Urothelium cell line (cell line): Measurements from ENCODE around the gene MGAT4A.
A peak's percentile ranks its signal among the peaks of the same experiment; 100 is the strongest.
"Not testable (repeated sequence)": the region's sequence is repeated elsewhere in the genome, so short reads cannot be mapped to it uniquely, and the experiment has no call there.

Source experiments
- DNase-seq: peaks from one replicate; pipeline ENCODE4 v3.0.0; 2011; ENCODE audit warnings: low spot score, mixed read lengths
- FAIRE-seq: peaks from 2 replicates; lab custom pipeline; 2011; peaks lifted over from hg19 to GRCh38; lab: Jason Lieb, UNC

The MGAT4A gene

DNA sequence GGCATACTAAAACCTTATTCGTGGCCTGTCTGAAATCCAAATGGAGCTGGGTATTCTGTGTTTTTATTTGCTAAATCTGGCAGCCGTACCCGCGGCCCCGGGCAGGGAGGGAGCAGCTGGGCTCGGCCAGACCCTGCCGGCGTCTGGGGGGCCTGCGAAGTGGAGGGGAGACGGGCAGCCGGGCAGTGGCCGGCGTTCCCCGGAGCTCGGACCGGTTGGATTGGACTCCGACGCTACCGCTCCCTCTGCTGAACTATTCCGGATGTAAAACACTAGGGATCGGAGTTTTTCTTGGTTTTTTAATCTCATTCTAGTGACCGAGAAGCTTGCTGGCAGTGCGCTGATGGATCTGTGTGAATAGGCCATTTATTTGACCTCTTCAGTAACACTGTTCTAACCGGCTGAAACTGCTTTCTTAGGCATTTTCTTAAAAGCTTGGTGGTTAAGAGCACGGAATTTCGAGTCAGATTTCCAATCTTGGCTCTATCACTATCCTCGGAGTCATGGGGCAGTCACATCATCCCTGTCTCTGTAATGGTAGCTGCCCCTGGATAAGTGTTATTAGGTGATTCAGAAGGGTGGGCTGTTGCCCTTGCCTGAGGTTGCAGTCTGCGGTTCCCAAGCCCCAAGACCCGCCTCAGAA is 121.8 kb downstream of the MGAT4A start:
- FAIRE-seq: no peak
- peak; percentile 33 for DNase-seq

DNA sequence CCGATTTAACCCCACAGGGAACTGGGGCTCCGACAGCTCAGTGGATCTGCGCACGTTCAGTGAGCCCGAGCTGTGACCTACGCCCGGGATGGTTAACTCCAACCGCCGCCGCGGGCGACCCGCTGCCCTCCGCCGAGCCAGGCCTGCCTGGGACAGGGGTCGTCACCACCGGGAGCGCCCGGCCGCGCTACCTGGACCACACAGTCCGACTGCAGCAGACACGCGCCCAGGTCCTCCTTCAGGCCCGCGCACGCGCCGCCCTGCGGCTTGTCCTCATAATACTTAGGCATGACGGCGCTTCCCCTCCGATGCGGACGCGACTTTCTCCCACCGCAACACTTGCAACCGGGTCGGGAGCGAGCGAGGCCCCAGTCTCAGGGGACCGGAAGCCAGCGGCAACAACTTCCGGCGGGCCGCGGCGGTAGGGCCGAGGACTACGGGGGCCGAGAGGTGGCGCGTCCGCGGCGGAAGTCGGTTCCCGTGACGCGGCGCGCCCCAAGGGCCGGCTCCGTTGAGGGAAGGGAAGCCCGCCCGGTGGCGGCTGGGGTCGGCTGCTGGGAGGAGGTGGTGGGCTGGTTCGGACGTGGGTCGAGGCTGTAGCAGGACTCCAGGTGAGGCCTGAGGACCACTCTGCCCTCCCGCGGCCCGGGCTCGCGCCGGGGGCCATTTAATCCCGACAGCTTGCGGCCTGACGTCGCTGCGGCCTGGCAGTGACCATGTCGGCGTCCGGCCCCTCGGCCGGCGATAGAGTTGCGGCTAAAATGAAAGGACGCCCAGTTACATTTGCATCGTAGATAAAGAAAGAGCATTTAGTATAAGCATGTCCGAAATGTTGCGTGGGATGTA is 122.6 kb downstream of the MGAT4A start, which contains the start of the genes COA5 and UNC50:
Gene COA5 (minus strand): TSS at position 397 of the 846 bp plus-strand sequence. CDS start 107 bp downstream, at position 290.
Gene UNC50 (plus strand): TSS at position 474 of the 846 bp plus-strand sequence. CDS start 1,171 bp downstream, outside the sequence.
- DNase-seq: peak; percentile 98
- FAIRE-seq: peak; percentile 68

DNA sequence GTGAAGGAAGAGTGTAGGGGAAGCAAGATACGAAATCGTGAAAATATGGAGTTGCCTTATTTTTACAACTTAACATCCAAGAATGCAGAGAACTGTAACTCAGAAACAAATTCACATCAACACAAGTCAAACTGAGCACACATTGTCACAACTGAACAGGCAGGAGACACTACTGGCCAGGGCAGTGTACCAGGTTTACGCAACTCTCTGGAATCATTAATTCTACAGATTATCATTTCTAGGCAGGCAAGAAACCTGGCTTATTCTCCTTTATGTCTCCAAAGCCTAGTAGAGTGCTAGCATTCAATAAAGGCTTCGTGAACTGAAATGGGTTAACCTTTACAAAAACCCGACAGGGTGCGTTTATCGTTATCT is 123.2 kb downstream of the MGAT4A start:
- DNase-seq: no peak

DNA sequence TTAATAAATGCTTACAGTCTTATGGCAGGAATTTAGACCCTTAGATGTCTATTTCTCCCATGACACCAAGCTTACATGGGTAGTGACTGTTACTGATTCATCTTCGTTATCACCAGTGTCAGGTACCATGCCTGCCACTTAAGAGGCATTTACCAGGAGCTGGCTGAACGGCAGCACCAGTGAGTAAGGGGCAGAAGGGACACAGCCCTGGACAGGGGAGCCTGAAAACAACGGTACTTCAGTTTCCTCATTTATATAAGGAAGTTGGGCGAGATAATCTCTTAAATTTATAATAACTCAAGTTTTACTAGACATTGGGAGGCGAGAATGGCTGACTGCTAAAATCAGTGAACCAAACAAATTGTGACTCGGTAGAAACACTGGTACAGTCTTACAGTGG is 123.8 kb downstream of the MGAT4A start:
- FAIRE-seq: no peak

More for the DNA sequence above, 123.2 kb downstream of the MGAT4A start:
- FAIRE-seq: no peak

DNA sequence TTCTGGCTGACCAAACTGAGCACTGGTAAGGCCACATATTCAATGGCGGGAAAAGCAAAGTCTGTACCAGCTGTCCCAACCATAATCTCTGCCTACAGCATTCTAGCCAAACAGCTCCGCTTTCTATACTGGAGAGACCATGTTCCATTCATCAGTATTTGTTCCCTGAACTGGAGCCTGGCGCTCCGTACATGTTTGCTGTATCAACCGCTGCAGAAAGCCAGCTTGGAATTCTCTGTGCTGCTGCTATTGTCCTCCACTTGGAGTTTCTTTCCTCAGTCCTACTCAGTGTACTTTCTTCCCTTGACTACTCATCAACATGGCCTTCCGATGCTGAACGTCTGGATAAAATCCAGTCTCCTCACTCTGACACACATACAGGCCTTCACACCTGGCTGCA is 124.5 kb downstream of the MGAT4A start:
- FAIRE-seq (no peak), DNase-seq (no peak)

More for the DNA sequence above, 123.8 kb downstream of the MGAT4A start:
- no peak for DNase-seq

DNA sequence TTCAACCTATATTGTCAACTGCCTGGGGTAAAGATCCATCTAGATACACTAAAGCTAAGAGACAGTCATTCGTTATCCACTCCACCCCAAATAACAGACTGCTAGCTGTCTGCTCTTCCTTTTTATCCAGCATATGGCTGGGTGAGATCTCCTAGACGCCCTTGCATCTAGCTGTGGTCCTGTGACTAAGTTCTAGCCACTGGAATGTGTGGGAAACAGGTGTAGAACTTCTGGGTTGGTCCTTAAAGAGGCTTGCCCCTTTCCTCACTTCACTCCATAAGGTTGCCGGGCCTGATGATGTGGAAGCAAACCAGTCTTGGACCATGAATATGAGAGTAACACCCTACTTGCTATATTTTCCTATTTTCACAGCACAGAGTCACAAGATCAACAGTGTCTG is 125.9 kb downstream of the MGAT4A start:
- DNase-seq: no peak
- FAIRE-seq: no peak

DNA sequence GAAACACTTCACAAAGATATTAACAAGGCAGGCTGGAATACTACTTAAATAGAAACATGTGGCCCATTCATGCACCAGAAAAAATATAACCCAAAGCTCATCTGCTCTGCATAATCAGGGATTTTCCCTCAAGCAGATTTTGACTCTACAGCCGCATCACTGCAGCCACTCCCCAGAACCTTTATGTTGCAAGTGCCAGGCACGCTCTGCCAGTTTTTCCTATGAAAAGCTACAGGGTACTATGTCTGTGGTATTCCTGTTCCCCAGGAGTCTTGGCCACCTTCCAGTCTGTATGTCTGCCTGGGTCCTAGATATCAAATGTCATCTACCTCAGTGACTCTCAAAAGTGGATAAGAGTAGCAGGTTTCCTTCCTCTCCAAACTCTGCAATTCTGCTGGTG is 126.4 kb downstream of the MGAT4A start:
- FAIRE-seq: no peak
- DNase-seq: no peak

DNA sequence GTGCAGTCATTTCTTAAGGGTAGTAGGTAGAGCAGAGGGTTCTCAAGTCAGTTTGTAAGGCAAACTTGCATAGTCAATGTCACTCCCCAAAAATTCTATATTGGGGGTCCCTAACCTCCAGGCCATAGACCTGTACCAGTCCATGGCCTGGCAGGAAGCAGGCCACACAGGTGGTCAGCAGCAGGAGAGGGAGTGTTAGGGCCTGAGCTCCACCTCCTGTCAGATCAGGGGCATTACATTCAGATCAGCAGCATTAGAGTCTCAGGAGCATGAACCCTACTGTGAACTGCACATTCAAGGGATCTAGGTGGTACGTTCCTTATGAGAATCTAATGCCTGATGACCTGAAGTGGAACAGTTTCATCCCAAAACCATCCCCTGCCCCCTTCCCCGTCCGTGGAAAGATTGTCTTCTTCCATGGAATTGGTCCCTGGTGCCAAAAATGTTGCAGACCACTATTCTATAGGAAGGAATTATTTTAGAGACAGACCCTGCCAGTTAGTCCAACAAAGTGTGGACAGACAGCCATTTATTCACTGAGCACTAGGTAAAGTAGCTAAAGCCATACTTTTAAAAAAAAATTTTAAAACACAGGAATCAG is 129.3 kb downstream of the MGAT4A start:
- DNase-seq (peak; percentile 50), FAIRE-seq (peak; percentile 5)

DNA sequence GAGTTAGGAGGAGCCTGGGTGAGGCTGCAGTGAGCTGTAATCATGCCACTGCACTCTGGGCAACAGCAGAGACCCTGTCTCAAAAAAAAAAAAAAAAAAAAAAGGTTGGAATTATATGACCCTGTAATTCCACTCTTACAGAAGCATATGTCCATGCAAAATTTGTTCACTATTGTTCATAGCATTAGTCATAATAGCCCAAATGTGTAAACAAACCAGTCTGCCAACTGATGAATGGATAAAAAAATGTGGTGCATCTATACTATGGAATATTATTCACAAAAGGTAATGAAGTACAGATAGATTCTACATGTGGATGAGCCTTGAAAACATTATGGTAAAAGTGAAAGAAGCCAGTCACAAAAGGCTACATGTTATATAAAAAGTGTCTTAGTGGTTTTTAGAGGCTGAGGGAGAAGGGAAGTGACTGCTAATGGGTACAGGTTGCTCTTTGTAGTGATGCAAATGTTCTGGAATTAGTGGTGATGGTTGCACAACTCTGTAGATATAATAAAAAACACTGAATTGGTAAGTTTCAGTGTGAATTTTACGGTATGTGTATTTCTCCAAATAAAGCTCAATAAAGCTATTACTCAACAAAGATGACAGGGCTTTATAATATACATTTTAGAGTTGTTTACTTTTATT is 132.0 kb downstream of the MGAT4A start:
- DNase-seq: no peak
- no peak for FAIRE-seq

DNA sequence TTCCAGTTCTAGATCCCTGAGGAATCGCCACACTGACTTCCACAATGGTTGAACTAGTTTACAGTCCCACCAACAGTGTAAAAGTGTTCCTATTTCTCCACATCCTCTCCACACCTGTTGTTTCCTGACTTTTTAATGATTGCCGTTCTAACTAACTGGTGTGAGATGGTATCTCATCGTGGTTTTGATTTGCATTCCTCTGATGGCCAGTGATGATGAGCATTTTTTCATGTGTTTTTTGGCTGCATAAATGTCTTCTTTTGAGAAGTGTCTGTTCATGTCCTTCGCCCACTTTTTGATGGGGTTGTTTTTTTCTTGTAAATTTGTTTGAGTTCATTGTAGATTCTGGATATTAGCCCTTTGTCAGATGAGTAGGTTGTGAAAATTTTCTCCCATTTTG is 136.3 kb downstream of the MGAT4A start:
- FAIRE-seq, DNase-seq: not testable (repeated sequence)

DNA sequence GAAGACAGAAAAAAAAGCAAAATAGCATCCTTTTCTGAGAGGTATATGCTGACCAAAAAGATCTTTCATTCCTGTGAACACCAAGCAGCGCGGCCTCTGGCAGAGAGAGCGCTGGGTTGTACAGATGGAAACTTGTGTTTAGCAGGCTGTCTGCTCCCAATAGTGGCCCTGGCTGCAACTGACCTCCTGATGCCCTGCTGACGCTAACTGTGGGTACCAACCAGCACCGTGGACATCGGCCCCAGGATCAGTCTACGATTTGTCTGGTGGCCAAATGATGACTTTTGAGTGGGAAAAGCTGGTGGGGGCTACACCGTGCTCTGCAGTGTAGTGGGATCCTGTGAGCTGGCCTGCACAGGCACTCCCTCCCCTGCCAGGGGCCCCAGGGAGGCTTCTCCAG is 138.4 kb downstream of the MGAT4A start:
- DNase-seq (no peak), FAIRE-seq (no peak)

DNA sequence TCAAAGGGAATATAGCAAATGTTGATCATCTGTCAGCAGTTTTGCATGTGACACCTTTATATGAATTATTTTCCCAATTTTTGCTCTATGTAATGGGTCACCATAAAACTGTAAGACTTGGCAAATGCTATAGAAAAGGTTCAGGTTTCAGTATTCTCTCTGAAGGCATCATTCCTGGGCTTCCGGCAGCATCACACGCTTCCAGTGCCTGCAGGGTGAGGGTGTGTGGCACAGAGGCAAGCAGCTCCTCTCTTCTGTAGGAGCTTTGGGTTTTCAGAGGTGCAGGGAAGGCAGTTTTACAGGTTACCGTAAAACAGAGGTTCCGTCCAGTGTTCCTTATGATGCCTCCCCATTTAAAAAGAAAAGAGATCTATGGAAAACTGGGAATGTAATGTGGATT is 141.4 kb downstream of the MGAT4A start:
- FAIRE-seq (no peak), DNase-seq (no peak)

DNA sequence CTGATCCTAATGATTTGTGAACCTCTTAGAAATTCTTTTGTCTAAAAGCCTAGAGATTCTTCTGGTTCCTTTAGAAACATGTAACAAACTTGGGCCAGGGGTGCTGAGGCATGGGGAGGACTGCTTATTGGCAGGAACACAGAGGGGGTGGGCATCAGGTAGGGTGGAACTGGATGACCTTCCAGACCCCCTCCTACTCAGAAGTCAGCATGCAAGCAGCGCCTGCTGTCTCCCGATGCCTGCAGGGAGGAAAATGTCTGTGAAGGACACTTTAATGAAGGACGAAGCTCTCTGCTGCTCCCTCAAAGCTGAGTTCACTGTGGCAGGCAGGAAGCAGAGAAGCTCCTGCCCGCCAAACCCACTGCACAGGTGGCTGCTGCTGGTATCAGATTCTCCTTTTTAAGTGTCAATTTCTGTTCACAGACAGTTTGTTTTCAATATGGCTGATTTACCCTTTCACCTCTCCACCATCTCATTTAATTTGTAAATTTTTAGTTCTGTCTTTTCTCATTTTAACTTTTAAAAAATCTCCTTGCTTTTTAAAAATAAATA is 142.0 kb downstream of the MGAT4A start:
- FAIRE-seq (no peak), DNase-seq (no peak)

DNA sequence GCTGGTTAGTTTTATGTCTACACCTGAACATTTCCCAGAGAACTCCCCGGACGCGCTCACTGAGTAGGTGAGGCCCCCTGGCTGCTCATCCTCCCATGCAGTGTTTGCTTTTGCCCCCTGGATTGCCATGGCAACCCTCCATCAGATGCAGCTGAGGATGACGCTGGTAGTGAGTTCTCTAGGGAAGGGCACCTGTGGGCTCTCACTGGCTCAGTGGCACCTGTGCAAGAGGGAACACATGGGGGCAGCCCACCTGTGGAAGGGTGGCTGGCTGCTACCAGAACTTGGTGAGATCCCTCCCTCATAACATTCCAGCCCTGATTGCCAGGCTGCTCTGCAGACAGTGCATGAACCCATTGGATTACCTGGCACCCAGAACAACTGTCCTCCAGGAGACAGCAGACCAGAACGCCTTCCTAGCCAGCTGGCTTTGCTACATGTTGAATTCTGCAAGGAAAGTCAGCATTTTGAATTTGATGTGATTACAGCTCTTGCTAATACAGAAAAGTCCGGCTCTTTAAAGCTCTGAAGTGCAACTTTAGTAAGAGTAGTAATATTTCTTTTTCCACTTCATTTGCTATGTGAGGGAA is 144.3 kb downstream of the MGAT4A start:
- no peak for FAIRE-seq
- DNase-seq: no peak

DNA sequence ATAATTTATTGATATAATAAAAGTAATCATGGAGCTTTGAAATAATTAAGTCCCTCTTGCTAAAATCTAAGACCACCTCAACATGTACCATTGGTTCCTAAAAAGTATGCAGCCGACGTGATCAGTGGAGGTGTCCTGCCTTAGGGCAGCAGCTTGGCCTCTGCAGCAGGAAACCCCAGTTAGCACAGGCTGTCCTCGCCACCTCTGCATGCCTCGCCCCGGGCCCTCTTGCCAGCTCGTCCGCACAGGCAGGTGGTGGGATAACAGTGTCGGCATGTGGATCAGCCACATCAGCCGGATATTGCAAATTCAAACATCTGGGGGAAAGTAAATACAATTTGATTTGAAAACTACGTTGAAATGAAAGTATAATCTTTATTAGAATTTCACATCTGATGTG is 145.5 kb downstream of the MGAT4A start:
- FAIRE-seq: peak; percentile 23
- no peak for DNase-seq

DNA sequence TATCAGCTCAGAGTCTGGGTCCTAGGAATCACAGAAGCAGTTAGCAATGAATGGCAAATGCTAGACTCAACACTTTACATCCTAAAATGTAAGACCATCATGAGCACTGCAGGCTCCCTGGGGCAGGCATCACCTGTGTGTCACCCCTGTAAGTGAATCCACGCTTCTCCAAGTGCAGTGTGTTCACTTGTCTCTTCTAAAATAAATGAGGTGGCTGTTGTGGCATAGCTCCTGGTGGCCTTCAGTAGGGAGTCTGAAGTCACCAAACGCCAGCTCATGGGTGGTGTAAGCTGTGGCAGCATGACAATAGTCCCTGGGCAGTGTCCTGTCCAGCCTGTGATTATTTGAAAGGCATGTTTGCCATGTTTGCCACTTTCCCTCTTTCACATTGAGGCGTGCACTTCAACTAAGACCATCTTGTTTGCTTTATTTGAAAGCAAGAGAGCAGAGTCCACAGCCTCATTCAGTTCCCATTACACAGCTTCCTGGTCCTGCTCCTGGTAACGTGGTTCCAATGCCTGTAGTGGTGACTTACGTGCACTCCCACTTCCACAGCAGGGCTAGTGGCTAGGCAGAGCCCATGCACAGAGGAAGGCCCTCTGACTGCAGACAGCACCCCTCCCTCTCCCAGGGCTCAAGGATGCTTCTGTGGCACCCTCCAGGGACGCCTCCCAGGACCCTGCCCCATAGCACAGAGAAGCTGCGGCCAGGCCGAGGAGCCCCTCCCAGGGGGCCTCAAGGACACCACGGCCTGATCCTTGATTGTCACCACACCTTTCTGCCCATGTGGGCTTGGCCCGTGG is 146.9 kb downstream of the MGAT4A start:
- peak; percentile 23 for FAIRE-seq

DNA sequence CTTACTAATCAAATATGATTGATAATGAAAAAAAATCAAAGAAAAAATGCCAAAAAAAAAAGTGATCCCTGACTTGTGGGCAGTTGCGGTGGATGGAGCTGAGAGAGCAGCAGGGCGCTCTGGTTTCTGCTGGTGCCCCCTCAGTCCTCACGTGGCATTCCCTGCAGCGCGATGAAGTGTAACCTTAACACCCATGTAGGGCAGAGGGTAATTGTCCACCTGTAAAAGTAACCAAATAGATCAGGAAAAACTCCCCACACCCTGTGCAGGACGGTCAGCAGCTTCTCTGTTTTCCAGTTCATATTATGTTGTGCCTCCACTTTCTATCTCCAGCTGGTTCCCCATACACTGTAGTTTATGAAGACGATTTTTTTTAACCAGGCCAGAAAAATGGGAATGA is 147.7 kb downstream of the MGAT4A start:
- FAIRE-seq: no peak

More for the DNA sequence above, 146.9 kb downstream of the MGAT4A start:
- DNase-seq: no peak

DNA sequence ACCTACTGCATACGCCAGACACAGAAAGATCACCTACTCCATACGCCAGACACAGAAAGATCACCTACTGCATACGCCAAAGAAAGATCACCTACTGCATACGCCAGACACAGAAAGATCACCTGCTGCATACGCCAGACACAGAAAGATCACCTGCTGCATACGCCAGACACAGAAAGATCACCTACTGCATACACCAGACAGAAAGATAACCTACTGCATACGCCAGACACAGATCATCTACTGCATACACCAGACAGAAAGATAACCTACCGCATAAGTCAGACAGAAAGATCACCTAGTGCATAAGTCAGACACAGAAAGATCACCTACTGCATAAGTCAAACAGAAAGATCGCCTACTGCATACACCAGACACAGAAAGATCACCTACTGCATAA is 148.4 kb downstream of the MGAT4A start:
- FAIRE-seq (peak; percentile 13), DNase-seq (no peak)

More for the DNA sequence above, 147.7 kb downstream of the MGAT4A start:
- DNase-seq: no peak

DNA sequence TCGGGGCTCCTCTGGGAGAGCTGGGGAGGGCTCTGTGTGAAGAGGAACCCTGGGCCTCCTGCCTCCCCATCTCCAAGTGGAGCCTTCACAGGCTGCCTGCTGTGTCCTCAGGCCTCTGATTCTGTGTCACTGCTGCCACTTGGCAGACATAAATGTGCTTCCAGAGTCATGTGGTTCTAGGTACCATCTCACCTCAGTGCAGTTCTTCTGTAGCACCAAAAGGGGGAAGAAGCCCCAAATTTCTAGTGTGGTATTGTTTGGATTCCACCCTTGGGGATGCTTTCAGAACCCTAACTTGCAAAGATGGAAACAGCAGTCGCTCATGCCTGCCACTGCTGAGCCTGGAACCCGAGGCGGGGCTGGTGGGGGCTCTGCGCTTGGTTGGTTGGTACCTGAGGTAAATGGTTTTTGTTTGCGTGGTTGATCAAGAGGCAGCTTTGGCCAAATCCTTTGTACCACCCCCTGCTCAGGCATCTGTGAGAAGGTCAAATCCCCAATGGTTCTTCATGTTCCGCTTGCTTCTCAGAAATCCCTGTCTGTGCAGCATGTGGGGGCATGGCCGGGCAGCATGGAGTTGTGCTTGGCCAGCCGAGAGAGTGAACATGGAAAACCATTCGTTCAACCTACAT is 150.2 kb downstream of the MGAT4A start:
- FAIRE-seq (no peak), DNase-seq (no peak)
